Dendritic cell treated with granulocyte-macrophage colony-stimulating factor and Interleukin-4, amounts not matched to agents 40 ng/mL and 50 ng/mL, for 4 days (primary cell): ENCODE data around the gene METTL22.

Experiments used
- H3K27ac Mint-ChIP-seq: one replicate; pipeline ENCODE4 v1.8.0; 2022; ENCODE audit warnings: mild to moderate bottlenecking, mixed read lengths
- H3K27me3 Mint-ChIP-seq: one replicate; pipeline ENCODE4 v1.8.0; 2022; ENCODE audit warnings: mild to moderate bottlenecking, mixed read lengths
- H3K36me3 Mint-ChIP-seq: one replicate; pipeline ENCODE4 v1.8.0; 2022; ENCODE audit warnings: low read depth, mixed read lengths
- H3K4me1 Mint-ChIP-seq: one replicate; pipeline ENCODE4 v1.8.0; 2022; ENCODE audit warnings: low read depth, mixed read lengths
- H3K4me3 Mint-ChIP-seq: one replicate; pipeline ENCODE4 v1.8.0; 2022; ENCODE audit warnings: mild to moderate bottlenecking, moderate library complexity, mixed read lengths
- H3K9me3 Mint-ChIP-seq: one replicate; pipeline ENCODE4 v1.8.0; 2022; ENCODE audit warnings: mixed read lengths
- intact Hi-C: fragments of 100-400 bp; cut with micrococcal nuclease; formaldehyde crosslinking; loops from one replicate; pipeline ENCODE4 v1.15.0; 2022

The METTL22 gene

DNA sequence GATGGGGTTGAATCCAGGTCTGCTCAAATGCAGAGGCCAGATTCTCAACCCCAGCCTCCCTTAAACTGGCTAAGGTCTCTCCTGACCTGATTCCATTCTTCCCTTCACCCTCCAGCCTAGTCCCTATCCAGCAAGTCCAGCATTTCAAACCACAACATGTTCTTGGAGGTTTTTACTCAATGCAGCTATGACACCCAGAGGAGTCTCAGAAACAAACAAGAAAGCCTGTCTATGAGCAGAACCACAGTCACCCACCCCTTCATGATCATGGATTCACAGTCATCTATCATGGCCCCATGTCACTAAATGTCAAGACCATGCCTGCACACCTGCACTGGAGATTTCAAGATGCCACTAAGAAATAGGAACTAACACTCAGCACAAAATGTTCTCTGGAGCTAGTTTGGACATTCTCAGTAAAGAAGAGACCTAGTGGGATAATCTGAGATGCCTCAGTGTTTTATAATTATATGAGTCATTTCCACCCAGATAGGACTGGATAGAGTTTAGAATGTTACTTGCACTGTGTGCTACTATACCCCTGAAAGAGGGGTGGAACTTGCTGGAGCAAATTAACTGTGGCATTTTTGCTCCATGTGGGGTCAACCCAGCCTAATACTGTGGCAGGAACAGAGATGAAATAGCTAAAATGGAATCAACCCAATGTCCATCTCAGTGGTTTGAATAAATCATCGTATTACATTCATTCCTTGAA lies 9.5 kb upstream of the METTL22 start:
- H3K36me3 Mint-ChIP-seq = no peaks in the 10 kb centered on the region
- H3K4me3 Mint-ChIP-seq = no peak overlapping the region
- H3K9me3 Mint-ChIP-seq = no peaks in the 10 kb centered on the region
- peaks cover 6% of the 10 kb centered on the region for H3K4me1 Mint-ChIP-seq
- H3K27ac Mint-ChIP-seq = no peak overlapping the region
- H3K27me3 Mint-ChIP-seq = peaks cover 51% of the 10 kb centered on the region
- intact Hi-C loops = no loop called here

DNA sequence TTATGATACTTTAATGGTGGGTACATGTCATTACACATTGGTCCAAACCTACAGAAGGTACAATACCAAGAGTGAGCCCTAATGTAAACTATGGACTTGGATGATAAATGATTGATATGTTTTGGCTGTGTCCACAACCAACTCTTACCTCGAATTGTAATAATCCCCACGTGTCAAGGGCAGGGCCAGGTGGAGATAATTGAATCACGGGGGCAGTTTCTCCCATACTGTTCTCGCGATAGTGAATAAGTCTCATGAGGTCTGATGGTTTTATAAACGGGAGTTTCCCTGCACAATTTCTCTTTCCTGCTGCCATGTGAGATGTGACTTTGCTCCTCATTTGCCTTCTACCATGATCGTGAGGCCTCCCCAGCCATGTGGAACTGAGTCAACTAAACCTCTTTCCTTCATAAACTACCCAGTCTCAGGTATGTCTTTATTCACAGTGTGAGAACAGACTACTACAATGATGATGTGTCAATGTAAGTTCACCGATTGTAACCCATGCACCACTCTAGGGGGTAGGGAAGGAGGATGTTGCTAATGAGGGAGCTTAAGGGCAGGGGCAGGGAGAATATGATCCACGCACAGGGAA lies 7.0 kb upstream of the METTL22 start:
- H3K4me1 Mint-ChIP-seq = peaks cover 11% of the 10 kb centered on the region
- no peaks in the 10 kb centered on the region for H3K36me3 Mint-ChIP-seq
- no peak overlapping the region for H3K4me3 Mint-ChIP-seq
- H3K9me3 Mint-ChIP-seq = no peaks in the 10 kb centered on the region
- intact Hi-C loops = no loop called here
- no peak overlapping the region for H3K27ac Mint-ChIP-seq
- peaks cover 61% of the 10 kb centered on the region for H3K27me3 Mint-ChIP-seq

DNA sequence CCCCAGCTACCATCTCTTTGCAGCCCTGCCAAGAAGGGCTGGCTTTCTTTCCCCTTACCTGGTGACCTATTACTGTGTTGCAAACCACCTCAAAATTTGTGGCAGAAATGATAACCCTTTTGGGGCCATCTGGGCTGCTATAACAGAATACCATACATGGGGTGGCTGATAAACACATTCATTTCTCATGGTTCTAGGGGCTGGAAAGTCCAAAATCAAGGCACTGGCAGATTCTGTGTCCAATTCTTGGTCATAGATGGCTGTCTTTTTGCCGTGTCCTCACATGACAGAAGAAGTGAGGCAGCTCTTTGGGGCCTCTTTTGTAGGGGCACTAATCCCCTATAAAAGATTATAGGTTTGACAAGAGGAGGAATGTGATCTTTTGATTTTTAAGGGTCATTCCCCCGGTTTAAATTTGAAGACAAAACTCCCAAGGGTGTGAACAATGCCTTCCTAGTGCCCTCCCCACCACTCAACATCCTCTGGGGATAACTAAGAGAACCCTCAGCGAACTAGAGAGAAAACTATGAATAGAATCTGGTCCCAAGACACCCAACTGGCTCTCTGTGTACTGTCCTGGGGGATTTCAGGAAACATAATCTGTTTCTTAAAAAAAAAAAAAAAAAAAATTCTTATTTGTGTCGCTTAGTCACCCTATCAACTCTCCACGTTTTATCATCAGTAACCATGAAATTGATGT lies 1.7 kb upstream of the METTL22 start:
- Mint-ChIP-seq H3K4me1 (peaks cover 28% of the 10 kb centered on the region), H3K36me3 (peaks cover 17% of the 10 kb centered on the region), H3K4me3 (no peak overlapping the region), H3K27me3 (peaks cover 38% of the 10 kb centered on the region), H3K9me3 (no peaks in the 10 kb centered on the region), H3K27ac (no peak overlapping the region)
- intact Hi-C loops = no loop called here

- H3K4me1 Mint-ChIP-seq = peaks cover 33% of the 10 kb centered on the region
- intact Hi-C loops = no loop called here
- H3K9me3 Mint-ChIP-seq = no peaks in the 10 kb centered on the region
- H3K36me3 Mint-ChIP-seq = peaks cover 24% of the 10 kb centered on the region
- H3K27me3 Mint-ChIP-seq = peaks cover 37% of the 10 kb centered on the region
- H3K27ac Mint-ChIP-seq = no peak overlapping the region
- H3K4me3 Mint-ChIP-seq = no peak overlapping the region
Observed at GRCh38 chr16:8620535-8620934, 963 bp upstream of the METTL22 start.

DNA sequence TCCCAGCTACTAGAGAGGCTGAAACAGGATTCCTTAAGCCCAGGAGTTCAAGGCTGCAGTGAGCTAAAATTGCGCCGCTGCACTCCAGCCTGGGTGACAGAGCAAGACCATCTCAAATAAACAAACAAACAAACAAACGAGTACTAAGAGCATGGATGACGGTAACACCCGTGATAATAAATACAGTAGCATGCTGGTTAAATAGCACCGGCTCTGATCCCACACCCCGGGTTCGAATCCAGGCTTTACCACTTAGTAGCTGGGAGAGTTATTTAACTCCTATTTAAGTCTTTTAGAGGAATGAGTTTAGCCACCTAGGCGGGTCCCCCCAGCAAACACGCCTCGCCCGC lies 301 bp upstream of the METTL22 start:
- Mint-ChIP-seq H3K9me3 (no peaks in the 10 kb centered on the region), H3K4me1 (peaks cover 33% of the 10 kb centered on the region), H3K27me3 (peaks cover 33% of the 10 kb centered on the region), H3K36me3 (peaks cover 30% of the 10 kb centered on the region), H3K27ac (peak overlapping the region; percentile 92), H3K4me3 (peak overlapping the region; percentile 94)
- intact Hi-C loops = no loop called here

DNA sequence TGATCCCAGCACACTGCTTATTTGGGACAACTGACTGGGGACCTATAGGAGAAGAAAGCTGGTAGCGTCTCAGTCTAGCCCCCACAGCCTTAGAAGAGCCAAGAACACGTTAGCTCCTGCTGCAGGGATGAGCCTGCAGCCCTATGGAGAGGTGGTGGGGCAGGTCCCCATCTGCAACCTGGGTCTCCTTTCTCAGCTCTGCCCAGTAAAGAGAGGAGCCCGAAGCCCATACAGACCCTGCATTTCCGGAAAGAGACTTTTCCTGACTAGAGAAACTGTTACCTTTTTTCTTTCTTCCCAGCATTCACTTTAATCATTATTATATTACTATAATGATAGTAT lies 788 bp downstream of the METTL22 start:
- Mint-ChIP-seq H3K27me3 (peaks cover 24% of the 10 kb centered on the region), H3K36me3 (peaks cover 41% of the 10 kb centered on the region), H3K9me3 (no peaks in the 10 kb centered on the region), H3K4me1 (peaks cover 38% of the 10 kb centered on the region), H3K27ac (peak overlapping the region; percentile 92), H3K4me3 (peak overlapping the region; percentile 94)
- intact Hi-C loops = no loop called here

DNA sequence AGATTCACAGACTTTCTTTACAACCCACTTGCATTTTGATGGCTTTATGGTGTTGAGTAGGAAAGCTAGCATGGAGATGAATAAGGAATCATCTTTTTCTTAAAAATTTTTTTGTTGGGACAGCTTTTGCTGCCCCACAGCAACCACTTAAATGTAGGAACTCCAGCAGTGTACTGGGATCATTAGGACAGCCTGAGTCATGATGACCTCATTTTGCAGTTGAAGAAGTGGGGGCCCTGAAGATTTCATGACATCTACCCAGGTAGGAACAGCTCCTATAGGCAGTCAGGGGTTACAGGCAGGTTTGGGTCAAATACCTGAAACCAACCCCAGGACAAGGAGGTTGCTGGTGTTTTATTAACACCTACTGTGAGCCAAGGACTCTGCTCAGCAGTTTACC lies 2.1 kb downstream of the METTL22 start:
- Mint-ChIP-seq H3K36me3 (peaks cover 55% of the 10 kb centered on the region), H3K27me3 (peaks cover 13% of the 10 kb centered on the region), H3K4me3 (no peak overlapping the region), H3K9me3 (no peaks in the 10 kb centered on the region), H3K27ac (no peak overlapping the region), H3K4me1 (peaks cover 38% of the 10 kb centered on the region)
- intact Hi-C loops = no loop called here

- Mint-ChIP-seq H3K27me3 (no peaks in the 10 kb centered on the region), H3K4me1 (peaks cover 49% of the 10 kb centered on the region), H3K36me3 (peaks cover 74% of the 10 kb centered on the region), H3K9me3 (no peaks in the 10 kb centered on the region), H3K4me3 (no peak overlapping the region), H3K27ac (no peak overlapping the region)
- intact Hi-C loops = no loop called here
Observed at GRCh38 chr16:8625491-8626087, 4.1 kb downstream of the METTL22 start.

- H3K36me3 Mint-ChIP-seq = peaks cover 84% of the 10 kb centered on the region
Observed at GRCh38 chr16:8626946-8627345, 5.4 kb downstream of the METTL22 start.

DNA sequence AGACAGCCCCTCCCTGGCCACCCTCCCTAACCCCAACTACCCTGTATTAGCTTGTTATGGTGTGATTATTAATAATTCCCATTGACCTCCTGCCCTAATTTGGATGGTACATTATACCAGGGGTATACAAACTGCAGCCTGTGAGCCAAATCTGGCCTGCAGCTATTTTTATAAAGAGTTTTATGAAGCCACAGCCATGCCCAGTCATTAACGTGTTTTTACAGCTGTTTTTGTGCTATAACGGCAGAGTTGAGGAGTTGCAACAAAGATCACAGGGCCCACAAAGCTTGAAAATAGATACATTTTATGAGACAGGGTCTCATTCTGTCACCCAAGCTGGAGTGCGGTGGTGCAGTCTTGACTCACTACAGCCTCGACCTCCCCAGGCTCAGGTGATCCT lies 6.0 kb downstream of the METTL22 start:
- peaks cover 86% of the 10 kb centered on the region for H3K36me3 Mint-ChIP-seq
- H3K9me3 Mint-ChIP-seq = no peaks in the 10 kb centered on the region
- H3K4me3 Mint-ChIP-seq = no peak overlapping the region
- H3K27ac Mint-ChIP-seq = no peak overlapping the region
- peaks cover 62% of the 10 kb centered on the region for H3K4me1 Mint-ChIP-seq
- H3K27me3 Mint-ChIP-seq = no peaks in the 10 kb centered on the region
- intact Hi-C loops = no loop called here

More at GRCh38 chr16:8626946-8627345, 5.4 kb downstream of the METTL22 start:
- Mint-ChIP-seq H3K27me3 (no peaks in the 10 kb centered on the region), H3K27ac (no peak overlapping the region), H3K4me1 (peaks cover 62% of the 10 kb centered on the region), H3K9me3 (no peaks in the 10 kb centered on the region), H3K4me3 (no peak overlapping the region)
- intact Hi-C loops = no loop called here

GRCh38 chr16:8628981-8629725 lies 7.7 kb downstream of the METTL22 start:
- H3K27ac Mint-ChIP-seq = peak overlapping the region; percentile 96
- H3K4me1 Mint-ChIP-seq = peaks cover 68% of the 10 kb centered on the region
- no peak overlapping the region for H3K4me3 Mint-ChIP-seq
- peaks cover 98% of the 10 kb centered on the region for H3K36me3 Mint-ChIP-seq
- H3K9me3 Mint-ChIP-seq = no peaks in the 10 kb centered on the region
- no peaks in the 10 kb centered on the region for H3K27me3 Mint-ChIP-seq
- intact Hi-C loops = no loop called here

DNA sequence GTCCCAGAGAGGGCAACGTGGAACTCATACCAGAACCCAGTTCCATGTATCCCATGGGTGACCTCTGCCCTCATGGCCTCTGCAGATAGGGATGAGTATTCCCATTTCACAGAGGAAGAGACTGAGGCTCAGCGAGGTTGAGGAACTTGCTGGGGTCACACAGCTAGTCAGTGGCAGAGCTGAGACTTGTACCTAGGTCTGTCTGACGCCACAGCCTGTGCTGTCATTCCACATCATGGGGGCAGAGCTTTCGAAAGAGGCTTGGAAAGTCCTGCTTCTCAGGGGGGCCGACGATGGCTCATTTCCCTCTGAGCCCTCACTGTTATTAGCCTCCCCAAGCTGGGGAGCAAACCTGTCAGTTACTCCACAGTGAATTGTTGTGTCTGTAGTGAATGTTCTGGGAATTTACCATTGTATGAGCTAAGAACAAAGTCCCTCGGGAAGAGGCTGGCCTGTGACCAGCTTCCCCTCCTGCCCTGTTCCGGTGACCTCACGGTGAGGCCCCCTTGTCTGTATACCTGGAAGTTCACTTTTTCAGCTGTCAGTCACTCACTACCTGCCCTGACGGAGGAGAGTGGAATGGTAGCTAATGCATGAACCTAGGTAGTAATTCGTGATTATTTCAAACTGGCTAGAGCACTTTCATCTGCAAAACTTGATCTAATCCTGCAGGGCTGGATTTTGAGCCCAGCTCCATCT lies 8.9 kb downstream of the METTL22 start:
- peaks cover 58% of the 10 kb centered on the region for H3K4me1 Mint-ChIP-seq
- H3K36me3 Mint-ChIP-seq = peaks cover 98% of the 10 kb centered on the region
- H3K27me3 Mint-ChIP-seq = no peaks in the 10 kb centered on the region
- intact Hi-C loops = loop anchor here (5.0 kb wide), 1 partner anchor 48 kb away; no protein-coding TSS in a partner anchor
- H3K9me3 Mint-ChIP-seq = no peaks in the 10 kb centered on the region
- H3K4me3 Mint-ChIP-seq = no peak overlapping the region
- peak overlapping the region; percentile 96 for H3K27ac Mint-ChIP-seq

DNA sequence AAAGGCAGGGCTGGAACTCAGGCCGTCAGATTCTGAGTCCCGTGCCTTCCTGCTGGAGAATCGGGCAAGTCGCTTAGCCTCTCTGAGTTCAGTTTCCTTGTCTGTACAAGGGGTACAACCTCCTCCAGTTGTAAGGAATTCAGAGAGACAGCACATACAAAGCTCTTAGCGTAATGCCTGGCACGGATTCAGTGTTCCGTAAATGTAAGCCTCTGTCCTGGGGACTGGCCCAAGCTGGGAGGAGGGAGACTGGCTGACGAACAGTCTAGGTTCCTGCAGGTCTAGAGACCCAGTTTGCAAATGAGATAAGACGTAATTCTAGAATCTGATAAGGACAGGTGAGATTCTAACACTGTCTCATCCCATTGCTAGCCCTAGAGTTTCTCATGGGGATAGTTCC lies 9.9 kb downstream of the METTL22 start:
- H3K4me1 Mint-ChIP-seq = peaks cover 58% of the 10 kb centered on the region
- no peaks in the 10 kb centered on the region for H3K9me3 Mint-ChIP-seq
- H3K27ac Mint-ChIP-seq = peak overlapping the region; percentile 96
- no peaks in the 10 kb centered on the region for H3K27me3 Mint-ChIP-seq
- H3K36me3 Mint-ChIP-seq = peaks cover 98% of the 10 kb centered on the region
- intact Hi-C loops = loop anchor here (5.0 kb wide), 1 partner anchor 49 kb away; no protein-coding TSS in a partner anchor
- no peak overlapping the region for H3K4me3 Mint-ChIP-seq
